Stimulated activated CD4-positive, alpha-beta T cell treated with anti-CD3 and anti-CD28 coated beads, Interleukin-15, amount 100 ng/mL, for 48 hours (primary cell): ENCODE data around the gene MYD88.

Experiments
- DNase-seq, 2 donors: peaks; one replicate each; pipeline ENCODE4 v3.0.0-alpha.2; 2020; ENCODE audit warnings: low read depth in 2 of 2

The MYD88 gene

GRCh38 chr3:38165722-38166387 is 27.4 kb downstream of the MYD88 start:
- no peak for DNase-seq

DNA sequence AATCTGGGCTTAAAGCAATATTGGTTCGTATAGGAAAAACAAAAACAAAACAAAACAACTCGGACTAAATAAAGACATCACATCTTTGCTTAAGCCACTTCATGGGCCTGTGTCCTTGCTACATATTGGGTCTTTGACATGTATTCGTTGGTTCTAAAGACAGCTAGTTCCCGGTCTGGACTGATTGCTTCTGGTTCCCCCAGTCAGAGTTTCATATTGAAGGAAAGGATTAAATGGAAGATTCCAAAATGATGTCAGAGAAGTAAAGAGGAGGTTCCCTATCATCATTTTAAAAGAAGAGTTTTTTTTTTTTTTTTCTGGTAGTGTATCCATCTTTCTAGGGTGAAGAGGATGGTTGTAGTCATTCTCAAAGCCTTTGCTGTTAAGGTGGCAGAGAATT is 29.1 kb downstream of the MYD88 start:
- no peak for DNase-seq

GRCh38 chr3:38168151-38169026 is 29.9 kb downstream of the MYD88 start:
- DNase-seq = no peak

DNA sequence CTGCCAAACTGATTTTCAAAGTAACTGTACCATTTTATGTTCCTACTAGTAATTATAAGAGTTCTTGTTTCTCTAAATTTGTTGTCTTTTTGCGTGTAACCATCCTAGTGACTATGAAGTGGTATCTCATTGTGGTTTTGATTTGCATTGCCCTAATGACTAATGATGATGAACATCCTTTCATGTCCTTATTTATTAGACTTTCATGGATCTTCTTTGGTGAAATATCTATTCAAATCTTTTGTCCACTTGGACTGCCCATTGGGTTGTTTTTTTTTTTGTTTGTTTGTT is 30.5 kb downstream of the MYD88 start:
- DNase-seq = no peak

DNA sequence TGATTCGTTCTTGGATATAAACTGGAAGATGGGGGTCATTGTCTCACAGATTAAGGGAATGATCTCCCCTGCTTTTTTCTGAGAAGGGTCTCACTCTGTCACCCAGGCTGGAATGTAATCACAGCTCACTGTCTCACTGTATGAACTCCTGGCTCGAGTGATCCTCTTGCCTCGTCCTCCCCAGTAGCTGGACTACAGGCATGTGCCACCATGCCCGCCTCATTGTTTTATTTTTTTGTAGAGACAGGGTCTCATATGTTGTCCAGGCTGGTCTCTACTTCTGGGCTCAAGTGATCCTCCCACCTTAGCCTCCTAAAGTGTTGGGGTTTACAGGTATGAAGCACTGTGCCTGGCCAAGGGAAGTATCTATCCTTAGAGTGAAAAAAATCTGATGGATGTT is 32.3 kb downstream of the MYD88 start:
- no peak for DNase-seq

GRCh38 chr3:38171622-38172021 is 33.2 kb downstream of the MYD88 start:
- no peak for DNase-seq

DNA sequence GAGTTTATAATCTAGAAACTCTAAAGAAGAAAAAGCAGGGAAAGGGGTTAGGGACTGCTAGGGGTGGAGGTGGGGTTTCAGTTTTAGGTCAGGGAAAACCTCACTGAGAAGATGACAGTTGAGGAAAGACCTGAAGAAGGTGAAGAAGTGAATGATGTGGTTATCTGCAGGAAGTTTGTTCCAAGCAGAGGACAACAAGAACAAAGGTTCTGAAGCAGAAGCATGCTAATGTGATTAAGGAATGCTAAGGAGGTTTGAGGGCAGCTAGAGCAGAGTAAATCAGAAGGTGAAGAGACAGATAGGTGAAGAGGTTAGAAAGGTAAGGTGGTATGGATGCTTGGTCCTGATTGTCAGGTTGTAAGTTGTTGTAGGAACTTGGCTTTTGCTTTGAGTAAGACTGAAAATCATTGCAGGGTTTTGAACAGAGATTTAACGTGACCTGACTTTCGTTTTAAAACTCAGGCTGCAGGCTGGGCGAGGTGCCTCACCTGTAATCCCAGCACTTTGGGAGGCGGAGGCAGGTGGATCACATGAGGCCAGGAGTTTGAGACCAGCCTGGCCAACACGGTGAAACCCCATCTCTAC is 35.5 kb downstream of the MYD88 start:
- no peak for DNase-seq

DNA sequence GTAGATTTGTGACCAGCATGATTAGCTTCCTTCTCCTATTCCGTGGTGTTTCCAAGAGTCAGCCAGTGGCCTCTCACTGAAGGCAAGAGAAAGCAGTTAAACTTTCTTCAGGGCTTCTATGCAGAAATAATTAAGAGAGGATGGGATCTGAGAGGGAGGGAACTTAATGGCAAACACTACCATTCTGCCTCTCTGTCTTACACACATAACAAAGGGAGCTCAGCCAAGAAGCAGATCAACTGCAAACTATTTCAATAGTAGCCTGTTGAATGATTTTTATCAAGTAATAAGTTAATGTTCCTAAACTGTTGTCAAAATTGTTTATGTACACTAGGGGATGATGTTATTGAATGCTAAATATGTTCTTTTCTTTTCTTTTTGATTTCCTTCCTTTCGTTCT is 38.7 kb downstream of the MYD88 start:
- no peak for DNase-seq

DNA sequence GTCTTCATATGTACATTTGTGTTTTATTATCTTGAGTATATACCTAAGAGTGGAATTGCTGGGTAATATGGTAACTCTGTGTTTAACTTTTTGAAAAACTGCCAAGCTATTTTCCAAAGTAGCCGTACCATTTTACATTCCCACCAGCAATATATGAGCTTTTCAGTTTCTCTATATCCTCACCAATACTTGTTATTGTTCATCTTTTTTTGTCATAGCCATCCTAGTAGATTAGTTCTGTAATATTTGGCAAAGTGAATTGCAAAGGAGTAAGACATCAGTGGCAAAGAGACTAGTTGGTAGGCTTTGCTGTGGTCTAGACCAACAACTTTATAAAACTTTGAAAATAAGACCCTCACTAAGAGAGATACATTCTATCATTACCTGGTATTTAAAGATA is 48.3 kb downstream of the MYD88 start:
- DNase-seq = no peak

DNA sequence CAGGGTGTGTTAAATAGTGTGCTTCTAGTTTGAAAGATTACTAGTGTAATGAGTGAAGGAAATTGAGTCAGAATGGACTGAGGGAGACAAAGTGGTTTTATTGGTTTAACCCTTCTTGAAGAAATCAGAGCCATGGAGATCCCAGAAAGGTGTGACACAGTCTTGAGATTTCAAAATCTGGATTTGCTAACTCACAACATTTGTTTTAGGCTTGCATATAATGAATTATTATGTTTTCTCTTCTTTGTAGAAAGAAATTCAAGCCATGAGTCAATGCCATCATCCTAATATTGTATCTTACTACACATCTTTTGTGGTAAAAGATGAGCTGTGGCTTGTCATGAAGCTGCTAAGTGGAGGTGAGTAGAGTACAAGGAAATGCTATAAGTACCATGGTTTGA is 52.0 kb downstream of the MYD88 start:
- DNase-seq = no peak
